ENCODE results near the gene STARD8.
"Not testable (repeated sequence)": the region's sequence is repeated elsewhere in the genome, so short reads cannot be mapped to it uniquely, and the experiment has no call there.

Gene STARD8

DNA sequence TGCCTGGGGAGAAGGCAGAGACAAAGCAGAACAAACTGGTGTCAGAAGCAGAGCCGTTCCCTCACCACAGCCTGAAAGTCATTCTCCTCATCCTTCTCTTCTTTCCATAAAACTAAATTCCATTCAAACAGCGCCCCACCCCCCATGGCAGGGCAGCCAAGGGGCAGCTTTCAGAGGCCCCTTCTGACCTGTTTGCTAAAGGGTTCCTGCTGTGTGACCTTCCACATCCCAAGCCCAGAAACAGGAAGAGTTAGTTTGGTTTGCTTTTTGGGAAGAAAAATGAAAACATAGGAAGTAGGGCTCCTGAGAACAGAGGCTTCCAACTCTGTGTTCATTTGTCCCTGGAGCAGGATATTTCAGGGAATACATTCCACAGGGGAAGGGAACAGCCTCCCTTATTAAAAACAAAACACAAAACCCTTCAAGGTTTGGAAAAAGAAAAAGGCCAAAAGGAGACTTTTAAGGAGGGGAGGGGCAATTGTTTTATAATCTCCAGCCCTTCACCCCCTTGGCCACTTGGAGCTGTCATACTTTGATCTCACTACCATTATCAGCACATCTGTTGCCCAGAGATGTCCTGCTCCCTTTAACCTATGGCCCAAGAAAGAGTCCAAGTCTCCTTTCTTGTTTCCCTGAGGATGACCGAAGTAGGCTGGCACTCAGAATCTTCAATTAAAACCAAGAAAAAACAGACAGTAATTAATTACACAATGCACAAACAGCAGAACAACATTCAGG is 25.3 kb downstream of the STARD8 start:
- Mint-ChIP-seq H3K27ac (no peak overlapping the region), H3K4me1 (no peaks in the 10 kb centered on the region), H3K9me3 (no peaks in the 10 kb centered on the region), H3K36me3 (no peaks in the 10 kb centered on the region), H3K27me3 (peaks cover 8% of the 10 kb centered on the region), H3K4me3 (no peak overlapping the region)
- DNase-seq: no peak
- CTCF ChIA-PET: no interaction called here

DNA sequence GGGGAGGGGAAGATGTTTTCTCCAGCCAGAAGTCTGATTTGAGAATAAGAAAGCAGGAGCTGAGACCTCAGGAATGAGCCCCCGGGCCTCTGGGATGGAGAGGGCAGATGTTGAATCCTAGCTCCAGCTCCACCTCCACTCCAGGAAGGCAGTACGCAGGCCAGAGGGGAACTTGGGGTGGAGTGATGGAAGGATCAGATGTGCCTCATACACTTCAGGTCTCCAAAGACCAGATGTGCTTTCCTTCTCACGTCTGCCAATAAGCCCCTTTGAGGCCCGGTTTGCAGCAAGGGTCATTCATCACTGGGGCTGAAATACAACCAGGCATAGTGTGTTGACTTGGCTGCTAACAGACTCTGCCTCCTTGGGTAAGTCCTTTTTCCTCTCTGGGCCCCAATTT is 28.1 kb downstream of the STARD8 start:
- Mint-ChIP-seq H3K36me3 (no peaks in the 10 kb centered on the region), H3K27me3 (peaks cover 4% of the 10 kb centered on the region), H3K27ac (no peak overlapping the region), H3K9me3 (no peaks in the 10 kb centered on the region), H3K4me3 (no peak overlapping the region), H3K4me1 (no peaks in the 10 kb centered on the region)
- CTCF ChIA-PET: no interaction called here
- DNase-seq: no peak

DNA sequence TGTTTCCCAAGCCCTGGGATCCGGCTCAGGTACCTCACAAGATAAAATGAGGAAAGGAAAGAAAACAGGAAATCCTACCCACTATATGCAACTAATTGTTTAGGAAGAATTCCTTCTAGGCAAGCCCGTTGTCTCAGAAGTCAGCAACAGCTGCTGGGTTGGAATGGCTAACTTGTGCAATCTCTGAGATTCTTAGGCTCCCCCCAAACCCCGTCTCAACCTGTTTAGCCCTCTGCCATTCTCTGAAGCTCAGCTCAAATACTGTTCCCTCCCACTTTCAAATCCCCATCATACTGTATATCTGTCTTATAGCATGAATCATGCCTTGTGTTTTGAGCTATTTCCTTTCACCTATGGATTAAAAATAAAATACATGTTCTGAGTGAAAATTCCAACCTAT is 28.9 kb downstream of the STARD8 start:
- CTCF ChIA-PET: no interaction called here
- Mint-ChIP-seq H3K27ac (no peak overlapping the region), H3K27me3 (peaks cover 4% of the 10 kb centered on the region), H3K9me3 (no peaks in the 10 kb centered on the region), H3K4me3 (no peak overlapping the region), H3K36me3 (no peaks in the 10 kb centered on the region), H3K4me1 (no peaks in the 10 kb centered on the region)
- no peak for DNase-seq

DNA sequence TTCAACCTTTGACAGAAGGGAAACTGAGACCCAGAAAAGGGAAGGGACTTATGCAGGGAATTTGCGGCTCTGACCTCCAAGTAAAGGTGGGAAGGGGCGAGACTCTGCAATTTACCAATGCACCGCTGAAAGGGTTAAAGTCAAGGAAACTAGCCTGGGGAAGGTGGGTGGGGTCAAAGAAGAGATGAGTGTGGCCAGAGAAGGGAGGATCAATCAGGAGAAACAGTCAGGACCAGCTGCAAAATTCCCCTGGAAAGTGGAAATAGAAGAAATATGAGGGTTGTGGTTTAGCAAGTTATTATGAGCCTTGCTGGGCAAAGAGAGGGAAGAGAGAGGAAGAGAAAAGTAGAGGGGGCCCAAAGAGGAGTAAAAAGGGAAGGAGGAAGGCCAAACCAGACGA is 30.5 kb downstream of the STARD8 start:
- no peak overlapping the region for H3K4me3 Mint-ChIP-seq
- no peak overlapping the region for H3K27ac Mint-ChIP-seq
- H3K27me3 Mint-ChIP-seq: no peaks in the 10 kb centered on the region
- no peaks in the 10 kb centered on the region for H3K9me3 Mint-ChIP-seq
- no peak for DNase-seq
- CTCF ChIA-PET: no interaction called here
- H3K4me1 Mint-ChIP-seq: no peaks in the 10 kb centered on the region
- no peaks in the 10 kb centered on the region for H3K36me3 Mint-ChIP-seq

DNA sequence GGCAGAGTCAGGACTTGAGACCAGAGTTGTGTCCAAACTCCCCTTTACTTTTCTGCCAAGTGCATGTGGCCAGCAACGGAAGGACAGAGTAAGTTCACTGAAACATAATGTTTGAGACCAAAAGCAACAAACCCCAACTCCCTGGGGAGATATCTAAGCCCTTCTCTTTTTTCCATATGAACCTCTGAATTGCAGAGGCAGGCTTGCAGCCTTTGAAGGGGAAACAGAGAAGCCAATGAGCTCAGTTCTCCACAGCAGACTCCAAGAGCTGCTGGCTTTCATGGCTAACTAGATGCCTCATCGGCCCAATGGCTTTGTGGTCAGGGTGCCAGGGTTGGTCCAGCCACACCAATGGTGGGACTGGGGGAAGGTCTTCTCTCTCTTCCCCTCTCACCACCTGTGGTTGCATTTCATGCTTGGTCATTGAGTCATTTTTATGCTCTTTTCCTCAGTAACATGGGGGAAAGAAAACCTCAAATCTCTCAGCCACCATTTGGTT is 34.0 kb downstream of the STARD8 start:
- H3K36me3 Mint-ChIP-seq: no peaks in the 10 kb centered on the region
- H3K4me3 Mint-ChIP-seq: no peak overlapping the region
- peaks cover 10% of the 10 kb centered on the region for H3K27me3 Mint-ChIP-seq
- H3K27ac Mint-ChIP-seq: no peak overlapping the region
- H3K9me3 Mint-ChIP-seq: no peaks in the 10 kb centered on the region
- H3K4me1 Mint-ChIP-seq: peaks cover 12% of the 10 kb centered on the region
- CTCF ChIA-PET: no interaction called here
- no peak for DNase-seq

DNA sequence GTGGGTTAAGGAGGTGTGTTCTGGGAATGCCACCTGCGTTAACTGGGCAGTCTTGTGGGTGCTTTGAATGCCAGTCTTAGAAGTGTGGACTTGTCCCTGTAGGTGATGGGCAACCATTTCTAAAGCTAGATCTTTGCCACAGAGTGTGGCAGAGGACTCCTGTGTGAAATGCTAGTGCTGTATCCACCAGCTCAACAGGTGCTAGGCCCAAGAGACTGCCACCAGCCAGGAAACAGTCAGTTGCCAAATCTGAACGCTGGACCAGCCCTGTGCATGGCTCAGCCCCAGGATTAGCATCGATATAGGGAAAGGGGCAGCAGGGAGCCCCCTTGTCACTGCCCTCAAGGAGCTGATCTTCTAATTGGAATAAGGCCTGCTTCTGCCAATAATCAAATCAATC is 35.3 kb downstream of the STARD8 start:
- CTCF ChIA-PET: no interaction called here
- Mint-ChIP-seq H3K27me3 (peaks cover 21% of the 10 kb centered on the region), H3K36me3 (no peaks in the 10 kb centered on the region), H3K27ac (no peak overlapping the region), H3K4me3 (no peak overlapping the region), H3K4me1 (peaks cover 17% of the 10 kb centered on the region), H3K9me3 (no peaks in the 10 kb centered on the region)
- DNase-seq: no peak

DNA sequence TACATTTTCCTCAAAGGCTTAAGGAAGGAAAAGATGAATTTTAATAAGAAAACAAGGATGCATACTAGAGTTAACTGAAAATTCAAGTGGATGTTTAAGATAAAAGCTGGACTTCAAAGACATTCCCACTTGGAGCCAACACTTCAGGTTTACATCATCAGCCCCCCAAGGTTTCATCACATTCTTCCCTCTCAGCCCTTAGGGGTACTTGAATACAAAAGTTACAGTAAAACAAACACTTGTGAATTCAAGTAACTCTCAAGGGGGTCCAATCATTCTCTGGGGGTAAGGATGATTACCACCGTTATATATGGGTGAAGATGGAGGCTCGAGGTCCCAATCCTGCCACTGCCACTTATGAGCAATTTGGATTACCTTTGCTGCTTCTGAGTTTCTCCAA is 36.1 kb downstream of the STARD8 start:
- DNase-seq: no peak
- no peaks in the 10 kb centered on the region for H3K36me3 Mint-ChIP-seq
- H3K27ac Mint-ChIP-seq: no peak overlapping the region
- H3K4me1 Mint-ChIP-seq: peaks cover 17% of the 10 kb centered on the region
- peaks cover 22% of the 10 kb centered on the region for H3K27me3 Mint-ChIP-seq
- H3K9me3 Mint-ChIP-seq: no peaks in the 10 kb centered on the region
- H3K4me3 Mint-ChIP-seq: no peak overlapping the region
- CTCF ChIA-PET: no interaction called here

DNA sequence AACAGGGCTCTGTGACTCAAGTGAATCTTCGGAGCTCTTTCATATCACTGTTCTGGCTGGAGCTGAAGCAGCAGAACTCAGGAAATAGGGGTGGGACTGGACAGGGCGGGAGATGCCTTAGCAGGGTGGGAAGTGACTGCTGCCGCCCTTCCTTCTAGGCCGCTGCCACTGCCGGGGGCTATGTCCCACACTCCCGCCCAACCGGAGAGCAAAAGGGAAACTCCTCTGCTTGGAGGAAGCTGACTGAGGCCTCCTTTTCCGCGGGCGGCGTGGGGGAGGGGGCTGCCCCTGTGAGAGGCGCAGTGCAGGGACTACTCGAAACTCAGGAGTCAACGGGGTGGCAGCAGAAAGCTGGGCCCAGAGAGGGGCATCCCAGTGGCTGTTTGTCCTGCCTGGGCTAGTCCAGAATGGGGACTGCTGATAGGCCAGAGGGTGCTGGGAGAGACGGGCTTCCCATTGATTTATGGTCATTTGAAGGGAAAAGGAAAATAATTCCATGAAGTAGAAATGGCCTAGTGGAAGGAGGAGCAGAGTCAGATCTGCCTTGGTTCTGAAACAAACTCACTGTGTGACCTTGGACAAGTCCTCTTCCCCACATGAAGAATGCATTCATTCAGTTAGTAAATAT is 36.9 kb downstream of the STARD8 start:
- Mint-ChIP-seq H3K4me1 (peaks cover 17% of the 10 kb centered on the region), H3K27ac (no peak overlapping the region), H3K4me3 (no peak overlapping the region), H3K36me3 (no peaks in the 10 kb centered on the region), H3K27me3 (peaks cover 22% of the 10 kb centered on the region), H3K9me3 (no peaks in the 10 kb centered on the region)
- DNase-seq: peak; percentile 30
- CTCF ChIA-PET: no interaction called here

DNA sequence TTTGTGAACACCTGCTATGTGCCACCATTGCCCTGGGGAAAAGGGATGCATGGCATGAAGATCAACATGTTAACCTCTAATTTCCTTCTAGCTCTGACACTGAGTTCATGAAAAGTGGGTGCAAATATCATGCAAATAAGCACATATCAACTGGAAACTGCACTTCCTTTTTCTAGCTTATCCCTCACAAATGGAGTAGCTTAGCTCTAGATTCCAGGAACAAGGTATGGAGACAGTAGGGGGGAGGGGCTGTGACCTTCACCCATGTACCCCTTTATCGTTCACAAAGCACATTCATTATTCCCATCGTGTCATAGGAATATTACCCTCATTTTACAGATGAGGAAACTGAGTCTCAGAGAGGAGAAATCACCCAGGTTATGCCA is 37.4 kb downstream of the STARD8 start:
- DNase-seq: no peak
- Mint-ChIP-seq H3K4me1 (peaks cover 17% of the 10 kb centered on the region), H3K27me3 (peaks cover 22% of the 10 kb centered on the region), H3K4me3 (no peak overlapping the region), H3K27ac (no peak overlapping the region), H3K36me3 (no peaks in the 10 kb centered on the region), H3K9me3 (no peaks in the 10 kb centered on the region)
- CTCF ChIA-PET: no interaction called here

DNA sequence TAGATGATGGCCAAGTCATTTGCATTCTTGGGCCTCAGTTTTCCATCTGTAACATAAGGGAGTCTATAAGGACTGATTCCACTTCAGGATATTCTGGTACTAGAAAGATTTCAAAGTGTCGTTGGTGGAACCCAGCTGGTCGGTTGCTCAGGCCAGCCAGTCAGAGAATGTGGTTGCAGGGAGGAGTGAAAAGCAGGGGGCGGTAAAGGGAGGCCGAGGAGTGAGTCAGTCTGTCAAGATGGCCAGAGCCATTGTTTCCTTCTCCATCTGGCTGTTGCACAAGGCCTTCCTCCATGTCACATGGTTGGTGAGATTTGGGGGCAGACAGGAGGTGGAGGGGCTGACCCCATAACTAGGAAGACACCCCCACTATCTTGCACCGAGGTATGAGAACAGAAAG is 38.2 kb downstream of the STARD8 start:
- CTCF ChIA-PET: no interaction called here
- Mint-ChIP-seq H3K27me3 (peaks cover 22% of the 10 kb centered on the region), H3K9me3 (no peaks in the 10 kb centered on the region), H3K36me3 (no peaks in the 10 kb centered on the region), H3K27ac (no peak overlapping the region), H3K4me1 (peaks cover 17% of the 10 kb centered on the region), H3K4me3 (peak overlapping the region; percentile 52)
- DNase-seq: no peak

DNA sequence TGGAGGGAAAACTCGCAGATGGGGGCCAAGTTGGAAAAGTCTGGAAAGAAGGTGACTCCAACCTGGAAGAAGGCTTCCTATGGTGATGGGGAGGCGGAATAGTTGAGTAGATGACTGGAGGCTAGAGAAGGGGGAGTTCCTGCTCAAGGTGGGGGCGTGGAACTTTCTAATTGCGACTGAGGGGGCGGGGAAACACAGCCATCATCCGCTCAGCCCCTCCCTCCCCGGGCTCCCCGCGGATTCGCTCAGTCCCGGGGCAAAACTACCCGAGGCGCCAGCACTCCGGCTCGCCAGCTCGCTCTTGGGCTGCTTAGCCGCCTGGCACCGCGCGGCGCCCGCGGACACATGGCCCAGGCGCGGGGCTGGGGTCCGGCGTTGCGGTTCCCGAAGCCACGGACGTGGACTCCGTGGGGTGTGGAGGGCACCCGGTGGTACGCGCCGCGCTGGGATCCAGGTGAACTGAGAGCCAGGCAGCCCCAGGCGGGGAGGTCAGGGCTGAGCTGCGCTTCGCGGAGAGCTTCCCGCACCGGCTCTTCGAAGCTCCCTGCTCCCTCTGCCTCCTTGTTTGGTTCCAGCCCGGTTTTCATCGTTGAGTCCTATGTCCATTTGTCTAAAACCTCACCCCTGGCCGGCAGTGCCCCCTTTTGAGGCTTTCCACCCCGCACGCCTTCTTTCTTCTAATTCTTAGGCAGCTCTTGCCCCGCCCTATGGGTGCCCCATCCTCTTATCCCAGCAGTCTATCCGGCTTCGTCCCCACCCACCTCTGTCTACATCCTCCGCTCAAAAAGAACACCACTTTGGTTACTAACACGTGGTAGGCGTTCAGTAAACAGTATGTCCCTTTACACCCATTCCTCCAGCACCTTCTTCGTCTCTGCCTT is 38.9 kb downstream of the STARD8 start:
- Mint-ChIP-seq H3K36me3 (no peaks in the 10 kb centered on the region), H3K27ac (no peak overlapping the region), H3K4me1 (peaks cover 17% of the 10 kb centered on the region), H3K27me3 (peaks cover 22% of the 10 kb centered on the region), H3K9me3 (no peaks in the 10 kb centered on the region), H3K4me3 (peak overlapping the region; percentile 73)
- CTCF ChIA-PET: no interaction called here
- peak; percentile 41 for DNase-seq

DNA sequence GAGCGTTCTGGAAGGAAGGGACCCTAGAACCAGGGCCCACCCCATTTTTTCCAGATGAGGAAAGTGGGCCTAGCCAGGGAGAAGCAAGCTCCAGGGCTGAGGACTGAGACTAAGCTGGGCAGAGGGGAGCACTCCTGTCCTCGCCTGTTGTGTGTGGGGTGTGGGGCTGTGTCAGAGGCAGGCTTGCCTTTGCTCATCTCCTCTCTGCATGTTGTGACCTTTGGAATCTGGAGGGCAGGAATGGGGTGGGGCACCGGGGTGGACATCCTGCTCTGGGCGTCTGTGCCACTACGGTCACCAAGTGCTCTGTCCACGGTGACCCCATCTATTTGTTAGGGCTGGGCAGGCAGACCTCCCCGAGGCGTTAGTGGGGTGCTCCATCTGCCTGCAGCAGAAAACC is 41.5 kb downstream of the STARD8 start:
- H3K36me3 Mint-ChIP-seq, DNase-seq, H3K27ac Mint-ChIP-seq, CTCF ChIA-PET, H3K9me3 Mint-ChIP-seq, H3K4me3 Mint-ChIP-seq: not testable (repeated sequence)
- H3K27me3 Mint-ChIP-seq: peaks cover 35% of the 10 kb centered on the region
- peaks cover 17% of the 10 kb centered on the region for H3K4me1 Mint-ChIP-seq

DNA sequence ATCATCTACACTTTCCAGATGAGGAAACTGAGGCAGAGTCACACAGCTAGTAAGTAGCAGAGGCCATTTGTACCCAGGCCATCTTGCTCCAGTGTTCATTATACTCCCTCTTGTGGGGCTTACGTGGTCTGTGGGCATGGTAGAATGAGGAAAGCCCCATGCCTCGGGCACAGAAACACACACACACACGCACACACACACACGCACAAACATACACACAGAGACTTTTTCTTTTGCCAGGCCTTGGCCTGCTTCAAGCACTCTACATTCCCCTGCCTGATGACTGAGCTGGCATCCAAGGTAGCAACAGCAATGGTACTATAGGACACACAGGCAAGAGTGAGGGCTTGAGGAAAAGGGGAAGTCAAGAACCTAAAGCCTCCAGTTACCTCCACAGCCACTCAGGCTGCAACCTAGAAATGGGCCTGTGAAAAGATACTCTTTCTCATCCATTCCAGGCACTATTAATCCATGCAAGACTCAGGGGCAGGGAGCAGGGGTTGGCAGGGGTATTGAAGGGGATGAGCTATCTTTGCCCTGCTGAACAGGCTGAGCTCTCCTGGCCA is 43.6 kb downstream of the STARD8 start:
- Mint-ChIP-seq H3K4me1 (peaks cover 19% of the 10 kb centered on the region), H3K36me3 (no peaks in the 10 kb centered on the region), H3K27ac (no peak overlapping the region), H3K27me3 (peaks cover 50% of the 10 kb centered on the region), H3K4me3 (no peak overlapping the region), H3K9me3 (no peaks in the 10 kb centered on the region)
- DNase-seq: no peak
- CTCF ChIA-PET: no interaction called here

DNA sequence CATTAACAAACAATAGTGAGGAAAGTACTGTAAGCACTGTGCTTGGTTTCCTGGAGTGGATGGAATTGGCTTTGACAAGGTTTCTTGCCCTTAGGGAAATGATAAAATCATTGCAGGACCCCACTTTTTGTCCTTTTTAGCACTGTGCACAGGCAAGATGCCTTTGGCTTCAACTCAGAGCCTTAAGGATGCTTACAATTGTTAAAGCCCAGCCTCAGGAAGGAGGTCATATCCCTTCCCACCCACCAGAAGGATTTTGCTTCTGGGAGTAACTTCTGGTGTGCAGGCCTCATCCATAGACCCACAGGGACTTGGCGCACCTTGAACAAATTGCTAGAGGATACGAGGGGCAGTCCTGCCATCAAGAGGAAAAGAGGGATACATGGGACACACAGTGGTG is 44.5 kb downstream of the STARD8 start:
- H3K27ac Mint-ChIP-seq: no peak overlapping the region
- peaks cover 45% of the 10 kb centered on the region for H3K27me3 Mint-ChIP-seq
- DNase-seq: no peak
- H3K9me3 Mint-ChIP-seq: no peaks in the 10 kb centered on the region
- H3K4me1 Mint-ChIP-seq: peaks cover 19% of the 10 kb centered on the region
- H3K36me3 Mint-ChIP-seq: no peaks in the 10 kb centered on the region
- CTCF ChIA-PET: no interaction called here
- no peak overlapping the region for H3K4me3 Mint-ChIP-seq
